Measurements from ENCODE around the gene CYP24A1.

The CYP24A1 gene

GRCh38 chr20:54106162-54106561, 67.6 kb downstream of the CYP24A1 start:
- no peak for TF ChIP-seq CTCF (IDR thresholded peaks at IDR 0.05; ENCODE audit: borderline replicate concordance, insufficient read depth, low read depth, low read length)
- H3K4me3 ChIP-seq (ENCODE audit: low read depth, low read length) = no peak overlapping the region

GRCh38 chr20:54105653-54106052, 68.1 kb downstream of the CYP24A1 start:
- TF ChIP-seq CTCF (IDR thresholded peaks at IDR 0.05; ENCODE audit: borderline replicate concordance, insufficient read depth, low read depth, low read length) = no peak

GRCh38 chr20:54104781-54105180, 69.0 kb downstream of the CYP24A1 start:
- H3K4me3 ChIP-seq (ENCODE audit: low read depth, low read length) = no peak overlapping the region
- TF ChIP-seq CTCF (IDR thresholded peaks at IDR 0.05; ENCODE audit: borderline replicate concordance, insufficient read depth, low read depth, low read length) = no peak

More at GRCh38 chr20:54105653-54106052, 68.1 kb downstream of the CYP24A1 start:
- H3K4me3 ChIP-seq (ENCODE audit: low read depth, low read length) = no peak overlapping the region

GRCh38 chr20:54103762-54104600, 69.8 kb downstream of the CYP24A1 start:
- H3K4me3 ChIP-seq (ENCODE audit: low read depth, low read length) = no peak overlapping the region
- no peak for TF ChIP-seq CTCF (IDR thresholded peaks at IDR 0.05; ENCODE audit: borderline replicate concordance, insufficient read depth, low read depth, low read length)
